Peyer's patch (tissue), 4 donors: ENCODE data around the gene S100A10. TPM values are rescaled to one million over a fixed set of nuclear protein-coding genes. Genes with fewer than 3 reads are reported as not detected.

Experiments used
- DNase-seq, 3 donors: peaks; one replicate each; pipeline ENCODE4 v3.0.0-alpha.2; 2017 to 2019
- H3K27ac ChIP-seq, 4 donors: fragments of 200-600 bp; sonication (generic); one replicate each; pipeline ENCODE4 v1.5.1; 2016 to 2019
- H3K27me3 ChIP-seq, 2 donors: fragments of 200-600 bp; sonication (generic); one replicate each; pipeline ENCODE4 v1.5.1; 2019
- H3K36me3 ChIP-seq, 3 donors: fragments of 200-600 bp; sonication (generic); one replicate each; pipeline ENCODE4 v1.5.1; 2016 to 2019
- H3K4me1 ChIP-seq, 4 donors: fragments of 200-600 bp; sonication (generic); one replicate each; pipeline ENCODE4 v1.5.1; 2016 to 2019
- H3K4me3 ChIP-seq, 4 donors: fragments of 200-600 bp; sonication (generic); 1 replicate in 3 of 4; 2 replicates in 1 of 4; pipeline ENCODE4 v1.5.1; 2016 to 2019; ENCODE audit warnings: mild to moderate bottlenecking in 1 of 4
- H3K9me3 ChIP-seq, 4 donors: fragments of 200-600 bp; sonication (generic); one replicate each; pipeline ENCODE4 v1.5.1; 2016 to 2019; ENCODE audit warnings: mild to moderate bottlenecking in 1 of 4
- CTCF ChIP-seq, 6 experiments: fragments of 450-650 bp in 4 of 6; fragments of 200-600 bp in 2 of 6; sonication (generic) in 1 of 6; IDR thresholded peaks; one replicate each; pipeline ENCODE4 v1.5.1; 2017 to 2019; ENCODE audit warnings: antibody characterized with exemption in 6 of 6, mild to moderate bottlenecking in 3 of 6, moderate library complexity in 1 of 6
- POLR2A ChIP-seq, 2 donors: fragments of 450-650 bp; IDR thresholded peaks; one replicate each; pipeline ENCODE4 v1.5.1; 2017; ENCODE audit warnings: antibody characterized with exemption in 2 of 2, mild to moderate bottlenecking in 2 of 2, moderate library complexity in 2 of 2
- total RNA-seq, 4 donors: library from RNA; depleted of rRNA; stranded (reverse); fragments of >200 nt; gene quantifications; one replicate each; pipeline ENCODE4 v1.1.0, GENCODE V29; 2016

Gene S100A10
- total RNA-seq, 4 donors from 2014 or later, result 90.0 to 223 (median 154) TPM

- Histone ChIP-seq H3K9me3 (no peaks in the 10 kb centered on the region), H3K27me3 (no peaks in the 10 kb centered on the region), H3K27ac (peak within 1 kb of the TSS; percentile 73 to 93 (median 86)), H3K4me1 (peaks cover 0 to 24% (median 0%) of the 10 kb centered on the region in 4 donors), H3K36me3 (peaks cover 0 to 22% (median 0%) of the 10 kb centered on the region in 3 donors), H3K4me3 (peak within 1 kb of the TSS; percentile 42 to 82 (median 68))
- TF ChIP-seq POLR2A (IDR thresholded peaks at IDR 0.05) (peak; percentile 89 to 96), CTCF (IDR thresholded peaks at IDR 0.05) (no peak)
- peak; percentile 79 to 94 (median 92) for DNase-seq
Measured at GRCh38 chr1:152036267-152037216, 42.9 kb upstream of the S100A10 start, which contains the start of gene S100A11. S100A11 (minus strand) TSS chr1:152037004; CDS start chr1:152036915, 89 bp downstream.

GRCh38 chr1:152035539-152036266 lies 42.0 kb upstream of the S100A10 start:
- Histone ChIP-seq H3K27me3 (no peaks in the 10 kb centered on the region), H3K36me3 (peaks cover 0 to 30% (median 0%) of the 10 kb centered on the region in 3 donors), H3K4me1 (peaks cover 0 to 24% (median 0%) of the 10 kb centered on the region in 4 donors), H3K9me3 (no peaks in the 10 kb centered on the region), H3K4me3 (peak overlapping the region; percentile 42 to 82 (median 68)), H3K27ac (peak overlapping the region; percentile 73 to 93 (median 86))
- TF ChIP-seq CTCF (IDR thresholded peaks at IDR 0.05) (no peak), POLR2A (IDR thresholded peaks at IDR 0.05) (no peak)
- DNase-seq, result peak in 1 of 3 donors; percentile 56

- Histone ChIP-seq H3K27ac (peak overlapping the region; percentile 73 to 93 (median 86)), H3K4me3 (peak overlapping the region; percentile 42 to 82 (median 68)), H3K9me3 (no peaks in the 10 kb centered on the region), H3K36me3 (peaks cover 0 to 31% (median 0%) of the 10 kb centered on the region in 3 donors), H3K4me1 (peaks cover 0 to 24% (median 0%) of the 10 kb centered on the region in 4 donors), H3K27me3 (no peaks in the 10 kb centered on the region)
- DNase-seq, result peak; percentile 56 to 81 (median 66)
- TF ChIP-seq CTCF (IDR thresholded peaks at IDR 0.05), result peak; percentile 64 to 75 (median 72)
- TF ChIP-seq POLR2A (IDR thresholded peaks at IDR 0.05), result no peak
Measured at GRCh38 chr1:152034654-152035538, 41.2 kb upstream of the S100A10 start.

GRCh38 chr1:152034324-152034653 lies 40.6 kb upstream of the S100A10 start:
- Histone ChIP-seq H3K27me3 (no peaks in the 10 kb centered on the region), H3K27ac (peak overlapping the region; percentile 73 to 93 (median 86)), H3K4me3 (peak overlapping the region in 2 of 4 donors; percentile 76 to 82), H3K4me1 (peaks cover 0 to 24% (median 0%) of the 10 kb centered on the region in 4 donors), H3K9me3 (no peaks in the 10 kb centered on the region), H3K36me3 (peaks cover 0 to 31% (median 0%) of the 10 kb centered on the region in 3 donors)
- DNase-seq, result no peak
- TF ChIP-seq CTCF (IDR thresholded peaks at IDR 0.05) (no peak), POLR2A (IDR thresholded peaks at IDR 0.05) (no peak)

- no peak for DNase-seq
- no peaks in the 10 kb centered on the region for H3K9me3 ChIP-seq
- no peaks in the 10 kb centered on the region for H3K27me3 ChIP-seq
- no peak overlapping the region for H3K27ac ChIP-seq
- peaks cover 0 to 31% (median 0%) of the 10 kb centered on the region in 3 donors for H3K36me3 ChIP-seq
- peaks cover 0 to 9% (median 0%) of the 10 kb centered on the region in 4 donors for H3K4me1 ChIP-seq
- no peak overlapping the region for H3K4me3 ChIP-seq
- TF ChIP-seq POLR2A (IDR thresholded peaks at IDR 0.05) (no peak), CTCF (IDR thresholded peaks at IDR 0.05) (no peak)
Measured at GRCh38 chr1:152029929-152030211, 36.2 kb upstream of the S100A10 start.
